ENCODE measurements around the gene CDS2.
"Not testable (repeated sequence)": the region's sequence is repeated elsewhere in the genome, so short reads cannot be mapped to it uniquely, and the experiment has no call there.

CDS2 gene

DNA sequence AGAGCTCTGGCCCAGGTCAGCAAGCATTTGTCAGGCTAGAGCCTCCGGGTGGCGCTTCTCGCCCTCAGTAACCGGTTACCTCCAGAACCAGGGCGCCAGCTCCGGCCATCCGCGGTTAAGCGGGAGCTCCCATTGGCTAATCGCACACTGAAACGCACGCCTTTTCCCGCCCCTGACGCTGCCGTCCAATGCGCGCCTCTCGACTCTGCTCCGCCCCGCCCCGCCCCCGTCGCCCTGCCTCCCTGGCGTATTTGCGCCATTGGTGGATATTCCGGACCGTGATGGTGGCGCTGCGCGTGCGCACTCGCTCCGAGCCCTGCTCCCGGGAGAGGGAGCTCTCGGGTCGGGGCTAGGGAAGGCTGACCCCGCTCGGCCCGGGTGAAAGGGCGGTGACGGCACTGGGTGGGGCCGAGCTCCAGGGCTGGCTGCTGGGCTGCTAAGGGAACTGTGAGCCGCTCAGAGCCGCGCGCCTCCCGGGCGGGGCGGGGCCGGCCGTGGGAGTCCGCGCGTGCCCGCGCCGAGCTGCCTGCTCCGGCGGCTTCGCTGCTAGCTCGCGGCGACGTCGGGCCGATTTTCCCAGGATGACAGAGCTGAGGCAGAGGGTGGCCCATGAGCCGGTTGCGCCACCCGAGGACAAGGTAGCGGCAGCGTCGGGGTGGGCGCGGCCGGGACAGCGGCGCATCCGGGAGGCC lies at the start of gene CDS2:
Gene CDS2 (plus strand): TSS at position 497 of the 692 bp plus-strand sequence. CDS start 85 bp downstream, at position 582.
- peak; percentile 100 for DNase-seq

DNA sequence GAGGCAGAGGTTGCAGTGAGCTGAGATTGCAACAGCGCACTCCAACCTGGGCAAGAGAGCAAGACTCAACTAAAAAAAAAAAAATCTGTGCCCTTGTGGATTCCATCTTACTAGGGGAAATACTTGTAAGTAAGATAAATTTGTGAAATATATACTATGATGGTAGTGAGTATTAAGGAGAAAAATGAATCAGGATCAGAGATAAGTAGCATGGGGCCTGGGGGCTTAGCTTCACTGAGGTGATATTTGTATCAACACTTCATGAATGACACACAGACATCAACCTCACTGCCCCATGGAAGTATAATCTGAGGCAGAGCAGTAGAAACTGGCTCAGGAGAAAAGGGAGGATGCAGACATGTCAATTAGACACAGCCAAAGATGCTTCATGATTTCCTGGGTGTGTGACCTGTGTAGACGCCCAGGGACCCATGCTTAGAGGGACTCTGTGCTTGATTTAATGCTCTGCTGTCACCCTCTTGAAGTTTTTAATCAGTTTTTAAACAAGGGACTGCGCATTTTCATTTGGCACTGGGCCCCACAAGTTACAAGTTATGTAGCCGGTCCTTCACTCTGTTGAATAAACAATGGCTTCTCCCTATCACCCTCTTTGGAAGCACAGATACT lies 48.9 kb upstream of the CDS2 start:
- peak; percentile 33 for DNase-seq

DNA sequence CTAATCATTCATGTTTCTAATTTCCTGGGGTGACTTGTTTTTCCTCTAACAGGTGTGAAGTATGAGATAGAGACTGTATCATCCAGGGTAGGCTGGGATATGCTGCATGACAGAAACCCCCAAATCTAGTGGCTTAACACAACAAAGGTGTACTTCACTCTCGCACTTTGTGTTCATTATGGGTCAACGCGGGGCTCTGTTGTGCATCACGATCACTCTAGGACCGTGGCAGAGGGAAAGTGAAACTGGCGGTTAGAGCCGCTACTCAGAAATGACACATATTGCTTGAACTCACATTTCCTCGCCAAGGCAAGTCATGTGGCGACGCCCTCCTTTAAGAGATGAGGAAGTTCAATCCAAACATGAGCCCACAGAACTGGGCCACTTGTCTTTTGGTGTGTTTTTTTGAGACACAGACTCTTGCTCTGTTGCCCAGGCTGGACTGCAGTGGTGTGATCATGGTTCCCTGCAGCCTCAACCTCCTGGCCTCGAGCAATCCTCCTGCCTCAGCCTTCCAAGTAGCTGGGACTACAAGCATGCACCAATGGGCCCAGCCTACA lies 48.3 kb upstream of the CDS2 start:
- peak; percentile 88 for DNase-seq

DNA sequence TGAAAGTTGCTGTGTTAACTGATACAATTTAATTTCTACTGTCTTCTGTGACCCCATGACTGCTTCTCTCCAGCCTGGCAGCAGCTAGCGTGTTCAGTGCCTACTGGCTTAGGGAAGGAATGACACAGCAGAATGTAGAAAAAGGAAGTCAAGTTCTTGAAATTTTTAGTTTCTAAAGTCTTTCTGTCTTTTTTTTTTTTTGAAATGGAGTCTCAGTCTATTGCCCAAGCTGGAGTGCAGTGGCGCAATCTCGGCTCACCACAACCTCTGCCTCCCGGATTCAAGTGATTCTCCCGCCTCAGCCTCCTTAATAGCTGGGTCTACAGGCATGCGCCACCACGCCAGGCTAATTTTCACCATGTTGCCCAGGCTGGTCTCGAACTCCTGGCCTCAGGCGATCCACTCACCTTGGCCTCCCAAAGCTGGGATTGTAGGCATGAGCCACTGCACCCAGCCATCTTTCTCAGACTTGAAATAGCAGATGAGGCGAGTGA lies 46.4 kb upstream of the CDS2 start:
- DNase-seq = peak; percentile 21

DNA sequence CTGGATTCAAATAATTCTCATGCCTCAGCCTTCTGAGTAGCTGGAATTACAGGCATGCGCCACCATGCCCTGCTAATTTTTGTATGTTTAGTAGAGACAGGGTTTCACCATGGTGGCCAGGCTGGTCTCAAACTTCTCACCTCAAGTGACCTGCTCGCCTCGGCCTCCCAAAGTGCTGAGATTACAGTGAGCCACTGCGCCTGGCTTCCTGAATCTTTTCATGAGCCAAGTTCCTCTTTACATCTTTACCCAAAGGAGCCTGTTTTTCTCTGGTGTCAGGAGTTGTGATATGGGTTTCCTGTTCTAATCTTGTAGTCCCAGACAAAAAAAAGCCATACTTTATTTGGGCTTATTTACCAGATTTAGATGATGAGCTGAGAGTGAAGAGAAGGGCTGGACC lies 41.4 kb upstream of the CDS2 start:
- no peak for DNase-seq

DNA sequence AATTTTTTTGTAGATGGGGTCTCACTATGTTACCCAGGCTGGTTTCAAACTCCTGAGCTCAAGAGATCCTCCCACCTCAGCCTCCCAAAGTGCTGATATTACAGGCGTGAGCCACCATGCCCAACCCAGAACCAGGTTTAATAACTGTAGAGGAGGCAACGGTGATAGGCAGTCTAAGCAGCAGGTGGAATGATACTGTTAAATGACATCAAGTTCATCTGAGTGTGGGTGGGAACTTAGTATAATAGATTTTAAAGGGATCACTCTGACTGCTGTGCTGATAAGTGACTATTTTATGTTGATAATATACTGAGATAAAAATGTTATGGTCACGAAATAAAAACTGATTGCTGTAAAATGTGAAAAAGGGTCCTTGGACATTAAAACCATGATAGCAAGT lies 38.1 kb upstream of the CDS2 start:
- no peak for DNase-seq

DNA sequence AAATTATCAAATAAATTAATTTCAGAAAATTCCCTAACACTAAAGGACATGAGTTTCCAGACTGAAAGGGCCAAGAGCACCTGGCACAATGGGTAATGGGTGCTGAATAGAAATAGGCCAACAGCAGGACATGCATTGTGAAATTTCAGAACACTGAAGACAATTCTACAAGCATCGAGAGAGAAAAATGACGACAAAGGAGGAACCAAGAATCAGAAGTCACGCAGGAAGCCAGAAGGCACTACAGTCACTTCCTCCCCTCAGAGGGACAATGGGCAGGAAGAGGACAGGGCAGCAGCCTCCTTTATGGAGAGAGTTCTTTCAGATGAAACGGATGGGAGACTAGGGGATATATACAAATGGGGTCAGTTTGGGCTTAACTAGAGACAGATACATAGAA lies 36.6 kb upstream of the CDS2 start:
- DNase-seq = peak; percentile 20

DNA sequence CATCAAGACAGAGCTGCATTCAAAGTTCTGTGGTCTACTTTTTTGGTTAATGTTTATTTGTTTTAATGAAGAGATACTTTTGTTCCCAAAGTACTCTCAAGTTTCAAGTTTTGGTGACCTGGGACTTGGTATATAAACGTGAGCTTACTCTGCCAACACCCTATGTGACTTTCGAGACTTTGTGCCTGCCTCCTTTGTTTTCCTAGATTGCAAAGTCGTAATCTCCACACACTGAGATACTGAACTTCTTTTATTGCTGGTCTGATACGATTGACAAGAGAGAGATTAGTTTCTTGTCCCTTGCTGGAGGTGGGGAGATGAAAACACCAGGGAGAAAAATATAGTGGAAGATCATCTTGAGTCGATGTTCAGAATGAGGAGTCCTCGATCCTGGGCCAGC lies 34.9 kb upstream of the CDS2 start:
- DNase-seq = no peak

DNA sequence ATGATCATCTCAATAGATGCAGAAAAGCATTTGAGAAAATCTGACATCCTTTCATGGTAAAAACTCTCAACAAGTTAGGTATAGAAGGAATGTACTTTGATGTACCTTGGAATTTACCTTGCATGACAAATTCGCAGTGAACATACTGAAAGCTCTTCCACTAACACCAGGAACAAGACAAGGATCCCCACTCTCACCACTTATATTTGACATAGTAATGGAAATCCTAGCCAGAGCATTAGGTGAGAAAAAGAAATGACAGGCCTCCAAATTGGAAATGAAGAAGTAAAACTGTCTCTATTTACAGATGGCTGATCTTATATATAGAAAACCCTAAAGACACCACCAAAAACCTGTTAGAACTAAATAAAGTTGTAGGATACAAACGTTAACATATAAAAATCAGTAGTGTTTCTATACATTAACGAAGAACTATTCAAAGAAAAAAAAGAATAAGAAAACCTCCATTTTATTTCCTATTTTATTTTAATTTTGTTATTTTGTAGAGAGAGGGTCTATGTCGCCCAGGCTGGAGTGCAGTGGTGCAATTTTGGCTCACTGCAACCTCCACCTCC lies 34.0 kb upstream of the CDS2 start:
- DNase-seq = no peak

DNA sequence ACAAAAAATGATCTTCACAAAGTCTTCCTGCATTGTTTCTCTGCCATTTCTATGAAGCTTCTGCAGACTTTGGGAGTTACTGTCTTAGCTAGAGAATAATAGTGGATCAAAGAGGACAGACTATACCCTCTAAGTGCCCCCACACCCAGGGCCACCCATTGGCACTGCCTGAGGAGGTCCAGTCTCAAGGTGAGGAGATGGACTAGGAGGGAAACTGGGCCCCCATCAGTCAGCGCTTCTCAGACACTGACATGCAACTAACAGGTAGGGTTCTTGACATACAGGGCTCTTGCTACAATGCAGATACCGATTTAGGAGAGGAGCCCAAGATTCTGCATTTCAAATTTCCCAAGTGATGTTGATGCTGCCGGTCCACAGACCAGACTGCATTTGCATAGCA lies 31.4 kb upstream of the CDS2 start:
- no peak for DNase-seq

DNA sequence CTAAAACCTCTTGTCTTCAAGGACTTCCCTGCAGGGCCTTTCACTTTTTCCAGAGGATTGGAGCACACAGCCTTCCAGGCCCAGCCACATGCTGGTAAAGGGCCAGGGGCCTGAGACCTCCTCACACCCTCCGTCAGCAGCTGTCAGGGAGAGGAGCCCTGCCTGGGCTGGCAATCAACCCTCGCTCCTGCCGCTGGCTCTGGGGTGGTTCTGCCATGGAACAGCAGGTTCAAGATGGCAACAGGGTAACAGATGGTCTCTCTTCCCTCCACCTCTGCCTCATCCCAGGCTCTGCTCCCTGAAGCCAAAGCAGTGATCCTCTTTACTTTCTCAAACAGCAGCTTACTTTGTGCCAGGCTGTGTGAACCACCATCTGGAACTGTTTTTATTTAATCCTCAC lies 30.9 kb upstream of the CDS2 start:
- DNase-seq = no peak

DNA sequence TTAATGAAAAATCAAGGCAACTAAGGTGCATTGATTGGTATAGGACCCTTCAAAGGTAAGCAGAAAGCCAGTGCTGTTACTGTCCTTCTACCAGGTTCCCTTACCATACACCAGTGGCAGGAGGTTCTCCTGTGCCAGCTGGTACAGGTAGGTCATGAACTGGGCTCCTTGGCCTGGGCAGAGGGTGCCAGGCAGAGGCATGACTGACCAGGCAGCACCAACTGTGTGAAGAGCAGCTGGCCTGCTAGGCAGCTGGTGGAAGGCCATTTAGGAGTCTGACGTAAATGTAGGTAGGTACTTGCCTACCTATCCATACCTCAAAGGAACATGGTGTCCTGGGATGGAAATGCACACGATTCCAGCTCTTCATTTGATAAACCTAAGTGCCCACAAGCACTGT lies 30.3 kb upstream of the CDS2 start:
- no peak for DNase-seq

DNA sequence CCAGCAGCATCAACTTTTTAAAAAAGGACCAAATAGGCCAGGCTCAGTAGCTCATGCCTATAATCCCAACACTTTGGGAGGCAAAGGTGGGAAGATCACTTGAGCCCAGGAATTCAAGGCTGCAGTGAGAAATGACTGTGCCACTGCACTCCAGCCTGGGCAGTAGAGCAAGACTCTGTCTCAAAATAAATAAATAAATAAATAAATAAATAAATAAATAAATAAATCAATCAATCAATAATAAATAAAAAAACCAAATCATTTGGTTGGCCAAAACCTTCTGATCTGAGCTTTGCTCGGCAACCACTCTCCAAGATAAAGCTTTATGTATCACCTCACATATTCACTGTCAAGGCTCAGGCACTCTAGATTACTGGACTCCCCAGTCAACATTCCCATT lies 27.8 kb upstream of the CDS2 start:
- DNase-seq = not testable (repeated sequence)

DNA sequence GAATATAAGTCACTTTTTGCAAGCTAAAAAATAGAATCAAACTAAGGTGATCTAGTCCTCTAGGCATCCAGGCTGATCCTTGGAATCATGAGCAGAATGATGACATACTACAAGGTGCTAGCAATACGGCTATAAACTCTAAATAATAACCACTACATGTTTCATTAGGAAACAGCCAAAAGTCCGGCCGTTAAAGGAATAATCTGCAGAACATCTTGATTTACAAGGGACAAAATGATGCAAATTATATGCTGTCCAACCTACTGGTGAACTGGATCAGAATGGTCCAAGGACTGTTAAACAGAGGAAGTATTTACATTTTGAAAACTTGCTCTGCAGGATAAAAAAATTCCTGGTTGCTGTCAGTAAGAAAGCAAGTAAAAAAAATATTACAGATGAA lies 26.9 kb upstream of the CDS2 start:
- not testable (repeated sequence) for DNase-seq

DNA sequence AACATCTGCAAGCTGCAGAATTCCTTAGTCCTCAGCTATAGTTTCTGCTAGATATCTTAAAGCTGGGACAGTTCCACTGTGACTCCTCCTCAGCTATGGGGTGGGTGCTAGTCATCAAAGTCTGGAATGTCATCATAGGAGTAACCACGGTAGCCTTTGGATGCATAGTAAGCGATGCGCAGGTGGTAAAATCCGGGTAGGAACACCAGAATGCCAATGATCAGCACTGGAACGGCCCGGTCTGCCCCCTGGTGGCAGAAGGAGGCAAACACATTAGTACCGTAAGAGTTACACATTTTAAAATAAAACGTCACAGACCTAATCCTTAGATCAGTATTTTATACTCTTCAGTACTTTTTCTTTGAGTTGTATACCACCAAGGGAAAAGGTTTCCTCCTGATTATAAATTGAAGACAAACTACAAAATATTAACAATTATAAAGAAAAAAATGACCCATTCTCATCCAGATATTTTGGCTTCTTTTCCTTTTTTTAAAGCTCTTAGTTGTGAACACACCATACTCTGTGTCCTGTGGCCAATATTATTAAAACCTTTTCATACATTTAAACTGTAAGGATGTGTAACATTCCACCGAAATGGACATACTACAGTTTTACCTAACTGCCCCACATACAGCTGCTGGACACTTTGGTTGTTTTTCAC lies 26.0 kb upstream of the CDS2 start:
- peak; percentile 73 for DNase-seq

DNA sequence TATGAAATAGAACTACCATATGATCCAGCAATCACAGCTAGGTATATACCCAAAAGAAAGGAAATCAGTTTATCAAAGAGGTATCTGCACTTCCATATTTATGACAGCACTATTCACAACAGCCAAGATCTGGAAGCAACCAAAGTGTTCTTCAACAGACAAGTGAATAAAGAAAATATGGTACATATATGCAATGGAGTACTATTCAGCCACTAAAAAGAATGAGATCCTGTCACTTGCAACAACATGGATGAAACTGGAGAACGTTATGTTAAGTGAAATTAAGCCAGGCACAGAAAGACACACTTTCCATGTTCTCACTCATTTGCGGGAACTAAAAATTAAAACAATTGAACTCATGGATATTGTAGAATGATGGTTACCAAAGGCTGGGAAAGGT lies 22.3 kb upstream of the CDS2 start:
- DNase-seq = no peak

DNA sequence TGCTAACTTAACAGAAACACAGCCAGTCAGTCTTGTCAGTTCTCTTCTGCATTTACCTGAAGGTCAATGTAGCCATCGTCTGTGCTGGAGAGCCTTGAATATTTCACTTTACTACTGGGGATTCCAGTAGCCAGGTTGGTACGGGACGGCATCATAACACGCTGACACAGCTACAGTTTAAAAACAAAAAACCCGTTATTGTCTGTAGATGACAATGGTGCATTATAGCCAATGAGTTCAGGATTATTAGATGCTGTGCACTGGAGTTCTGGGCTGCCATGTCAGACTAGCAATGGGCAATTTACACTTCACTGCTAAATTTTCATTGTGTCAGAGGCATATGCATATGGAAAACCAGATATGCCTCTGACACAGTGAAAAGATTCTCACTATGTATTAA lies 17.5 kb upstream of the CDS2 start:
- no peak for DNase-seq

DNA sequence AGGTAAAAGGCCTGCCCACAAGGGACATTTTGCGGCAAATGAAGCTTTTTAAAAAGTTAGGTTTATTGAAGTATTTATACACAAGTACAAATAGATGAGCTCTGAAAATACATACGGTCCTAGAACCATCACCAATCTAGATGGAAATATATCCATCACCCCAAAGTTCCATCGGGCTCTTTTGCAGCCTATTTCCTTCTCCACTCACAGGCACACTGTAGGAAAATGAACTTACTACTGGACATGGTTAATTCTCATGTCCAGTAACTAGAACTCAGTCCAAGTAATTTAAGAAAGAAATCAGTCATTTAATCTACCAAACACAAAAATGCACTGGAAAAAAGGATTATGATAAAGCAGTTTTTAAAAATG lies 13.2 kb upstream of the CDS2 start:
- DNase-seq = no peak

DNA sequence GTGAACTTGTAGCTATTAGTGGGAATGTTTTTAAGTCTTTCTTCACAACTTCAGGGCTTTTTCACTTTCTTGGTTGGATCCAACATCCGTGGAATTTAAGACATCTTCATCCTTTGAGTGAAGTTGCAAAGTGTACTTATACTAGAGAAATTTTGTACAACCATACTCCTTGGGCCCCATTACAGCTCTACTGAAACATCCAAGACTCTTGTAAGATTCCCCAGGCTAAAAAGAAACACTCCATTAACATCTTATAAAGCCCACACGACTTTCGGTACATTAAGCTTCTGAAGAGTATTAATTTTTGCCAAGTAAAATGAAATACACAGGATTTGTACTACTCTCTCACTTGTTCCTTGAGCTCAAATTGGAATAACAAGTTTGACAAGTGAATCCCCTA lies 12.4 kb upstream of the CDS2 start:
- DNase-seq = no peak

DNA sequence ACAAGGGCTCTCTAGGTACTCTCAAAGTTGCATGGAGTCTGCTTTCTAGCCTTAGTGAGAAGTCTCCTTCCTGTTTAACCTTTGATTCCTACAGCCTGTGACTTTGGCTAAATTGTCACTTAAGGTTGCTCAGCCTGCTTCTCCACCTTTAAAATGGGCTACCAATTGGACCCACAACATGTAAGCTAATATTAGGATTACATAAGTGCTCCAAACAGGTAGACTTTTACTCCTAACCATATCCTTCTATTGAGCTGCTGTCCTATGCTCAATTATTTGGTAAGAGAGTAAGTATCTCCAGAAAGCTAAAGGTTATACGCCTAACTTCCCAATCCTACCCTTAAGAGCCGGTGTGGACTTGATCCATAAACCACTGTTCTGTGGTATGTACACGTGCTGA lies 9.9 kb upstream of the CDS2 start:
- DNase-seq = no peak

DNA sequence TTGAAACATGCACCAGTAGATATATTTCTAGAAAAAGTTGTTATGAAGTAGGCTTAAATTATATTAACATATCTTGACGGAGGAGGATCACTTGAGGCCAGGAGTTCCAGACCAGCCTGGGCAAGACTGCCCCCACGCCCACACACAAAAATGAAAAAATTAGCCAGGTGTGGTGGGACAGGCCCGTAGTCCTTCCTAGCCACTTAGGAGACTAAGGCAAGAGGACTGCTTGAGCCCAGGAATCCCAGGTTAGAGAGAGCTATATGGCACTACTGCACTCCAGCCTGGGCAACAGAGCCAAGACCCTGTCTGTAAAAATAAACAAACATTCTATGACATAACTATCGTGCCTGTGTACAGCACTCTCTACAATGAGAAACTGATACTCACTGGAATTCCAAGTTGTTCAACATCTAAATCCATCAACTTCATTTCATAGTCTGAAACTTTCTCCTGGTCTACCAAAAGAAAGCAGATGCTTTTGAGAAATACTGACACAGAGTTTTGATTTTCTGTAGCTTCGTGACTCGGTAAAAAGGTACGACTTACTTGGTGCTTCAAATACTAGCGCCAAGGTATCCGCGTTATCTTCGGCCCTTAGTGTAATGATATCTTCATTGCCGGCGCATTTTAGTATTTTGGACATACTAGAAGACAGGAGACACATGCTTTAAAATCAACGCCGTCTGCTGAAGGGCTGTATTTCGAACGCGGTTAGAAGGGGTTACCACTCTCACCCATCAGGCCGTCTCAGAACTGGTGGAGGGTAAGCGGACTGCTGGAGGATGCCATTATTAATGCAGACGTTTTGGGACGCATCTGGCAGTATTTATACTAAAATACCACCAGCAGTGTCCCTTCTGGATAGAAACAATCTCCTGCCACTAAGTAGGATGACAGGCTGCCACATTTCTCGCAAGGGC lies 8.3 kb upstream of the CDS2 start:
- no peak for DNase-seq

DNA sequence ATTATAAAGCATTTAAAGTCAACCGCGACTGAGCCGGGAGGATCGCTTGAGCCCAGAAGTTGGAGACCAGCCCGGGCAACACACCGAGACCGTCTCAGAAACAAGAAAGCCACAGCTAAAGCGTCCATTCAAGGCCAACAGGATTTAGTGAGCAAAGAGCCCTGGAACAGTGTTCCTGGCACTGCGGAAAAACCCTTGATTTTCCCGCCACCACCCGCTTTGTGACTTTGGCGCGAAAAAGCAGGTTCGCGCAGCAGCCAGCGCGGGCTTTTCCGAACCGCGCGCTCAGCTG lies 7.7 kb upstream of the CDS2 start:
- no peak for DNase-seq
